Tibial nerve (tissue), 4 donors: ENCODE data around the gene ATP2C1. TPM values are rescaled to one million over a fixed set of nuclear protein-coding genes. Genes with fewer than 3 reads are reported as not detected.

Source experiments
- DNase-seq, 2 donors: peaks; one replicate each; pipeline ENCODE4 v3.0.0-alpha.2; 2019; ENCODE audit warnings: low spot score in 2 of 2
- H3K27ac ChIP-seq, 4 donors: fragments of 200-600 bp; sonication (generic) in 3 of 4; one replicate each; pipeline ENCODE4 v1.5.1; 2017 to 2019; ENCODE audit warnings: mild to moderate bottlenecking in 1 of 4
- H3K27me3 ChIP-seq, 2 donors: fragments of 200-600 bp; sonication (generic) in 1 of 2; one replicate each; pipeline versions ENCODE4 v1.5.1 to v1.6.0; 2017 to 2019
- H3K36me3 ChIP-seq, 3 donors: fragments of 200-600 bp; sonication (generic); one replicate each; pipeline ENCODE4 v1.5.1; 2018 to 2019
- H3K4me1 ChIP-seq, 4 donors: fragments of 200-600 bp; sonication (generic) in 3 of 4; one replicate each; pipeline ENCODE4 v1.5.1; 2017 to 2019
- H3K4me3 ChIP-seq, 4 donors: fragments of 200-600 bp; sonication (generic) in 3 of 4; one replicate each; pipeline ENCODE4 v1.5.1; 2017 to 2019; ENCODE audit warnings: mild to moderate bottlenecking in 1 of 4, moderate library complexity in 1 of 4
- H3K9me3 ChIP-seq, 4 donors: fragments of 200-600 bp; sonication (generic) in 3 of 4; one replicate each; pipeline ENCODE4 v1.5.1; 2017 to 2019
- EP300 ChIP-seq, 2 donors: sonication (generic); formaldehyde crosslinking; IDR thresholded peaks; one replicate each; pipeline ENCODE4 v1.6.1; 2017; ENCODE audit warnings: antibody characterized with exemption in 2 of 2, mild to moderate bottlenecking in 1 of 2
- POLR2A ChIP-seq, 2 donors: fragments of 450-650 bp; IDR thresholded peaks; one replicate each; pipeline ENCODE4 v1.6.1; 2017; ENCODE audit warnings: antibody characterized with exemption in 2 of 2, mild to moderate bottlenecking in 2 of 2, moderate library complexity in 2 of 2
- WGBS, 2 donors: methylation state at CpG; one replicate each; pipeline ENCODE4 v1.1.5; 2018; 5-methylcytosine and 5-hydroxymethylcytosine counted together
- total RNA-seq, 4 donors: library from RNA; depleted of rRNA; stranded (reverse); fragments of >200 nt; gene quantifications; one replicate each; pipeline ENCODE4 v1.1.0, GENCODE V29; 2016
- TF ChIP-seq, protein P1 (sequence below), 5 experiments: fragments of 200-600 bp in 3 of 5; fragments of 450-650 bp in 2 of 5; sonication (generic) in 3 of 5; IDR thresholded peaks; one replicate each; pipeline ENCODE4 v1.5.1; 2016 to 2019; ENCODE audit warnings: antibody characterized with exemption in 5 of 5, mild to moderate bottlenecking in 3 of 5, moderate library complexity in 2 of 5

The ATP2C1 gene
- total RNA-seq, 4 donors from 2014 or later = 46.2 to 80.4 (median 59.8) TPM

DNA sequence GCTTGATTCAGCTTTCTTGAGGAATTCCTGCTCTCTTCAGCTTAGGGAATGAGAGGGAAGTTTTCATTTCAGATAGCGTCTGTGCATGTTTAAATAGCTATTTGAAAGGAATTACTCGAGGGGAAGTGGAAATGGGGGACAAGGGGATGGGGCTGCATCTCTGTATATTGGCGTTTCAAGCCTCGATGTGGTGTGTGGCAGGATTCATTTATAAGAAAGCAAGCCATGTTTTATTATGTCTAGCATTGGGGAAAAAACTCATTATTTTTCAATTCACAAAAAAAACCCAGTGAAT is 1.0 kb downstream of the ATP2C1 start:
- Histone ChIP-seq H3K27ac (peak overlapping the region; percentile 97 to 98 (median 98)), H3K36me3 (no peaks in the 10 kb centered on the region), H3K9me3 (no peaks in the 10 kb centered on the region), H3K4me3 (peak overlapping the region; percentile 76 to 93 (median 86)), H3K4me1 (peaks cover 0 to 35% (median 13%) of the 10 kb centered on the region in 4 donors), H3K27me3 (no peaks in the 10 kb centered on the region)
- WGBS, 2 donors = 0 to 3% methylated on average over 4 of the region's 4 CpGs
- TF ChIP-seq EP300 (IDR thresholded peaks at IDR 0.05) (no peak), POLR2A (IDR thresholded peaks at IDR 0.05) (no peak)
- TF ChIP-seq, protein P1, sequence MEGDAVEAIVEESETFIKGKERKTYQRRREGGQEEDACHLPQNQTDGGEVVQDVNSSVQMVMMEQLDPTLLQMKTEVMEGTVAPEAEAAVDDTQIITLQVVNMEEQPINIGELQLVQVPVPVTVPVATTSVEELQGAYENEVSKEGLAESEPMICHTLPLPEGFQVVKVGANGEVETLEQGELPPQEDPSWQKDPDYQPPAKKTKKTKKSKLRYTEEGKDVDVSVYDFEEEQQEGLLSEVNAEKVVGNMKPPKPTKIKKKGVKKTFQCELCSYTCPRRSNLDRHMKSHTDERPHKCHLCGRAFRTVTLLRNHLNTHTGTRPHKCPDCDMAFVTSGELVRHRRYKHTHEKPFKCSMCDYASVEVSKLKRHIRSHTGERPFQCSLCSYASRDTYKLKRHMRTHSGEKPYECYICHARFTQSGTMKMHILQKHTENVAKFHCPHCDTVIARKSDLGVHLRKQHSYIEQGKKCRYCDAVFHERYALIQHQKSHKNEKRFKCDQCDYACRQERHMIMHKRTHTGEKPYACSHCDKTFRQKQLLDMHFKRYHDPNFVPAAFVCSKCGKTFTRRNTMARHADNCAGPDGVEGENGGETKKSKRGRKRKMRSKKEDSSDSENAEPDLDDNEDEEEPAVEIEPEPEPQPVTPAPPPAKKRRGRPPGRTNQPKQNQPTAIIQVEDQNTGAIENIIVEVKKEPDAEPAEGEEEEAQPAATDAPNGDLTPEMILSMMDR (IDR thresholded peaks at IDR 0.05) = no peak
- DNase-seq = no peak

DNA sequence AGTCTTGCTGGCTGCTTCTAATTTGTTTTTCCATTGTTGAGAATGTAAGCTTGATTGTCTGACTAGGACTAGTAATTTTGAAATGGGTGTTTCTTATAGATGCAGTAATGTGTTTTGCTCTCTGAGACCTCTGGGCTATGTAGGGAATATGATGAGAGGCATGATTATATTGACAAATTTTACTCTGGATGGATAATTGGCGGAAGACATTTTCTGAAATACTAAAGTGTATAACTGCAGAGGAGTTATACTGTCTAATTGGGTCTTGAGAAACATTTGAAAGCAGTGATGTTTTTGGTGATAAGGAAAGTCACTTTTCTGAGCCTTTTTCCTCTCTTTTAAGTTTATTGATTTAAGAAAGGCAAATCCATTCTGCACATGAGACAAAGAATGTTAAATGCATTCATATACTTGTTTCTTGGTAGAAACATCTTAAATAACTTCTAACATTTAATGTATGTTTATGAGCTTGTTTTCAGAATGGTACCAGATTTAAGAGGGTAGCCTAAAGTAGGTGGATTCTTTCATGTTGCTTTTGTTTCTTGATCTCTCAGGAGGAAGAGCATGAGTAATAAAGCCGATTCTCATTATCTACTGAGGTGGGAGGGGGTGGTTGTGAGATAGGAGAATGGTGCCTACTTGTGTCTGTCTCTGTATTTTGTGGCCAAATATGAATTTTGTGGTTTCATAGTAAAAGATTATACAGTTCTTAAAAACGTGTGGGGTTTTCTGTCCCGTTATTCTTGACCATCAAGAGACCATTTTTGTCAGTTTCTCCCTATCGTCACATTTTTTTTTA is 2.0 kb downstream of the ATP2C1 start:
- 72 to 73% methylated on average over 5 of the region's 5 CpGs for WGBS, 2 donors
- DNase-seq = no peak
- no peak for TF ChIP-seq EP300 (IDR thresholded peaks at IDR 0.05)
- TF ChIP-seq, protein P1 (IDR thresholded peaks at IDR 0.05) = no peak
- no peak for TF ChIP-seq POLR2A (IDR thresholded peaks at IDR 0.05)
- no peaks in the 10 kb centered on the region for H3K9me3 ChIP-seq
- no peaks in the 10 kb centered on the region for H3K36me3 ChIP-seq
- no peaks in the 10 kb centered on the region for H3K27me3 ChIP-seq
- peaks cover 0 to 38% (median 13%) of the 10 kb centered on the region in 4 donors for H3K4me1 ChIP-seq
- H3K27ac ChIP-seq = no peak overlapping the region
- no peak overlapping the region for H3K4me3 ChIP-seq

DNA sequence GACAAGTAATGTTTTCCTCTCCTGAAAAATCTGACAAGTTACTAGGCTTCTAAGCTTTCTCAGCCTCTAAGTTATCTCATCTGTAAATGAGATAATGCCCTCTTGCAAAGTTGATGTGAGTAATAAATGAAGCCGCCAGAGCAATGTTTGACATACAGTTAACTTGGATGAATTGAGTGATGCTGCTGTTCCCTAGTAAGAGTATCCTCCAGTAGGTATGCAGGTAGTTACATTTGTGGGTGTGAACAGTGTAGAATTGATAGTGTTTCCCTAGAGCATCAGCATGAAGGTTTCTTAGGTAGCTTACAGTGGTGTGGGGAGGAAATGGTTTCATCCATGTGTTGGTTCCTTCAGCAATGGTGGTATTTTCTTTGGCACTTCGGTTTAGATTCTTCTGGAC is 3.4 kb downstream of the ATP2C1 start:
- Histone ChIP-seq H3K27me3 (no peaks in the 10 kb centered on the region), H3K4me1 (peaks cover 0 to 49% (median 13%) of the 10 kb centered on the region in 4 donors), H3K4me3 (no peak overlapping the region), H3K27ac (no peak overlapping the region), H3K9me3 (no peaks in the 10 kb centered on the region), H3K36me3 (no peaks in the 10 kb centered on the region)
- TF ChIP-seq POLR2A (IDR thresholded peaks at IDR 0.05) (no peak), EP300 (IDR thresholded peaks at IDR 0.05) (no peak)
- TF ChIP-seq, protein P1 (IDR thresholded peaks at IDR 0.05) = no peak
- 63 to 75% methylated on average over 2 of the region's 2 CpGs for WGBS, 2 donors
- no peak for DNase-seq

DNA sequence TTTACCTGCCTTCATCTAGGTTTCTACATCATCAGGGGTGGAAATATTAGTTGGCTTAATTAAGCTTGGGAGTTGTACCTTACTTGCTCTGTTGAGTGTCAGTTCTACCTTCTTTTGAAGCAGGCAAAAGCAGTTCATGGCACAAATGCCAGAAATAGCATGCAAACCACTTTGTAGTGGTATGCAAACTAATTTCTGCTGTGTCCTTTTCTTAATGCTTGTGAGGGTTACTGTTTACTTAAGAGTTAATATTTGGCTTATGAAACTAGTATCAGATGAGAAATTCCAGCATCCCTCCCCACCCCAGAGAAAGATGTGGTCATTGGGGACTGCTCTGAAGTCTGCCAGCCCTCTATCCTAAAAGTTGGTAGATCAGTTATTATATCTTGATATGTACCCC is 7.1 kb downstream of the ATP2C1 start:
- TF ChIP-seq, protein P1 (IDR thresholded peaks at IDR 0.05) = no peak
- no peak for TF ChIP-seq EP300 (IDR thresholded peaks at IDR 0.05)
- TF ChIP-seq POLR2A (IDR thresholded peaks at IDR 0.05) = no peak
- DNase-seq = no peak
- no peak overlapping the region for H3K27ac ChIP-seq
- H3K4me1 ChIP-seq = peaks cover 0 to 46% (median 7%) of the 10 kb centered on the region in 4 donors
- H3K4me3 ChIP-seq = no peak overlapping the region
- no peaks in the 10 kb centered on the region for H3K36me3 ChIP-seq
- H3K27me3 ChIP-seq = no peaks in the 10 kb centered on the region
- no peaks in the 10 kb centered on the region for H3K9me3 ChIP-seq

DNA sequence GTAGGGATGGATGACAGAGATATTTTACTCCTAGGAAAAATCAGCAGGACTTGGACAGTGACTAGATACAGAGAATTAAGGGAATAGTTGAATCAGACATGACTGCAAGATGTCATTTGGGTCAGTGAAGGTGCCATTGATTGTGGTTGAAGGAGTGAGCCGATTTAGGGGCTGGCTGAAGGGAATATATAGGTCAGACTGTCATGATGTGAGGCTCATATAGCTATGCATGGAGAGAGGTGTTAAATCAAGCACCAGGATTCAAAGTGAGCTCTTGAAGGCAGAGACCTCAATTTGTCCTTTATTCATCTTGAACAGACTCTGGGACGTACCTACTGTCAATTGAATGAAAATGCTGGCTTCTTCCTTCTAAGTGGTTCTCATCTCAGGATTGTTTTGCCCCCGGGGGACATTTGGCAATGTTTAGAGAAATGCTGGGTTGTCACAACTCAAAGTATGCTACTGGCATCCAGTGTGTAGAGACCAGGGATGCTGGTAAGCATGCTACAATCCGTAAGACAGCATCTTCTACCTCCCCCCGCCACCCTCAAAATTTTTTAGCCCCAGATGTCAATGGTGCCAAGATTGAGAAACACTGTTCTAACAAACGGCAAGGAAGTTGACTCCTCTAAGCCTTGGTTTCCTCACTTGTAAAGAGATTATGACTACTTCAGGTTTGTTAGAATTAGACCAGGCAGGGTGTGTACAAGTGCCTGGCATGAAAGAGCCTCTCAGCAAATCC is 7.8 kb downstream of the ATP2C1 start:
- no peaks in the 10 kb centered on the region for H3K9me3 ChIP-seq
- no peak overlapping the region for H3K27ac ChIP-seq
- H3K4me3 ChIP-seq = no peak overlapping the region
- TF ChIP-seq, protein P1 (IDR thresholded peaks at IDR 0.05) = no peak
- TF ChIP-seq EP300 (IDR thresholded peaks at IDR 0.05) (no peak), POLR2A (IDR thresholded peaks at IDR 0.05) (no peak)
- no peak for DNase-seq
- H3K27me3 ChIP-seq = no peaks in the 10 kb centered on the region
- peaks cover 0 to 42% (median 7%) of the 10 kb centered on the region in 4 donors for H3K4me1 ChIP-seq
- WGBS, 2 donors = 73 to 81% methylated on average over 6 of the region's 6 CpGs
- H3K36me3 ChIP-seq = no peaks in the 10 kb centered on the region
